UCSD-AML1 (cell line): ENCODE measurements around the gene TAOK1.

Experiments
- DNase-seq: peaks from one replicate; lab custom pipeline; 2025; ENCODE audit not compliant: unreplicated experiment; lab: John Stamatoyannopoulos, UW

Gene TAOK1

DNA sequence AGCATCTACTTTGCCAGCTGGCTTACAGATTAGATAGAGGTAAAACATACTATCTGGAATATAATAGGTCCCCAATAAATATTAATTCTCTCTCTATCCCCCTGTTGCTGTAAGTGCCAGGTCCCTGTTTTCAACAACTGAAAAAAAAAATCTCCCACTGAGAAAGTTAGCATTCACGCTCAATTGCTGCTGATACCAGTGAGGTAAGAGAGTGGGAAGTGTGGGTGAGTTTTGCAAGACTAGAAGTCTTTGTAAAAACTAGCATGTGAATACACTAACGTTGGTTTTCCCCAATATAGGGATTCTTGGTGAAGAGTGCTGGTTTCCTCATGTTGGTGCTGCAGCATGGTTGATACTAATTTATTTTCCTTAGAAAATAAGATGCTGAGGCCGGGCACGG is 11.7 kb upstream of the TAOK1 start:
- DNase-seq: no peak

DNA sequence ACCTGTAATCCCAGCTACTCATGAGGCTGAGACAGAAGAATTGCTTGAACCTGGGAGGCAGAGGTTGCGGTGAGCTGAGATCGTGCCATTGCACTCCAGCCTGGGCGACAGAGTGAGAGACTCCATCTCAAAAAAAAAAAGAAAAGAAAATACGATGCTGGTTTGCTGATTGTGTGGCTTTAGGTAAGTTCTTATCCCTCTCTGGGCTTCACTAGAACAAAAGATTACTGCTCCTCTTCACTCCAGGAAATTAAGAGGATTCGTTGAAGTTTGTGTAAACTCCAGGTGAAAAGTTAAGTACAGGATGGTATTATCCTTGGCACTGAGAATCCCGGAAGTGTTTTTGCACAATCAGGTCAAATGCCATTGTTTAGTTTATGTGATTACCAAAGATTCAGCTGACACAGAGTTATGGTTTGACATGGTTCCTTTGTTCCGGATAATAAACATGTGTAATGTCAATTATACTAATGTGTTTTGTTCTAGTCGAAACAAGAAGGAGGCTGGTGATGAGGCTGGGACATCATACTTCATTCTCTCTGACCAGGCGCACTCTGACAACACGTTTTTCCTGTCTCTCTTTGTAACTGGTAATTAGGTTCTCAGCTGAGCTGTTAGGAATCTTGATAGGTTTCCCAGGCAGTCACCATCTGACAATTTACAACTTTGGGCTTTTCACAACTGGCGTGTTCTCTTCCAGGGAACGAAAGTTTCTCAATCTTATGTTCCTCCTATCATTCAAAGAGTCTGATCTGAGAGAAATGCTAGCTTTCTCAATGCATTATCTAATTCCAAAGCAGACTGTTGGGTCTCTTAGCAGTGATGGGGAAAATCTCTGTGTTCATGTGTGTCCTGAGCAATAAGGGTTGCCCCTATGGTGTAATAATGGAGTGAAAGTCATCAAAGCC is 10.8 kb upstream of the TAOK1 start:
- no peak for DNase-seq

DNA sequence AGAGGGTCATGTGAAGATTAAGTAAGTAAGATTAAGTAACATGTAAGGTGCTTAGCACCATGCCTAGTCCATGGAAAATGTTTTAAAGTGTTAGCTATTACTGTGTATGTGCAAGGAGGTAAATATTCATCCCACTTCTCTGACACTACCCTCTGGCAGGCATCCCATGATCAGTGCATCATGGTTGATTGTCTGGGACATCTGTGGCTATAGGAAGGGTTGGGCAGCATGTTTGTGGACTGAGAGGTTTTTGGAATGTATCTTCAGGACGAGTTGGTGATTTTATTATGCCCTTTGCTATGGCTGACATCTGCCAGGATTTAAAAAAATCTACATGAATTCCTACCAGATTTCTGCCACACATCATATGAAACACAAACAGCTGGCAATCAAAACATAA is 6.5 kb upstream of the TAOK1 start:
- DNase-seq: no peak

DNA sequence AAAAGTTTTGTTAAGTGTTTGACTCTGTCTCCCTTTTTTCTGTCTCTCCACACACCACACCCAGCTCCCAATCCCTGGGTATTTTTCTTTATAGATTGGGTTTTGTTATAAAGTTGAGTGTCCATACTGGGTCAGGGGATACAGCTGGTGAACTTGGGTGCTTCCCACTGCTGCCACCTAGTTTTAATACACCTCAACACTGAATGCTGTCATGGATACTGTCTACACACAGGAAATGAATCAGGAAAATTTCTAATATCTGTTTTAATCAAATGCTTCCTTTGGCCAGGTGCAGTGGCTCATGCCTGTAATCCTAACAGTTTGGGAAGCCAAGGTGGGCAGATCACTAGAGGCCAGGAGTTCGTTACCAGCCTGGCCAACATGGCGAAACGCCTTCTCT is 5.3 kb upstream of the TAOK1 start:
- no peak for DNase-seq

DNA sequence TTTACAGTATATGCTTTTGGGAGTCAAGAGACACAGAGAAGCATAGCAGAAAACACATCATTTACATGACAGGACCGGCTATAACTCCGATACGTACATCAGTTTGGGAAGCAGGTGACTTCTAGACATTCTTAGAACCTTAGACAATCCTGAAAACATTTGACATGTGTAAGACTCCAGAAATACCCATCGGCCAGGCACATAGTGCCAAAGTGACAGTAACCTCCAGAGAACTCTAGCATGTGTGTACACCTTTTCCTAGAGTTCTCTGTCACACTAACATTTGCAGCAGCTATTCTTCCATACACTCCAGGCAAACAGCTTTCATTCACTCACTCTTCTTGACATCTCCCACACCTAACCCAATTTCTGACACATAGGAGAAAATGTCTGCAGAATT is 3.4 kb upstream of the TAOK1 start:
- no peak for DNase-seq

DNA sequence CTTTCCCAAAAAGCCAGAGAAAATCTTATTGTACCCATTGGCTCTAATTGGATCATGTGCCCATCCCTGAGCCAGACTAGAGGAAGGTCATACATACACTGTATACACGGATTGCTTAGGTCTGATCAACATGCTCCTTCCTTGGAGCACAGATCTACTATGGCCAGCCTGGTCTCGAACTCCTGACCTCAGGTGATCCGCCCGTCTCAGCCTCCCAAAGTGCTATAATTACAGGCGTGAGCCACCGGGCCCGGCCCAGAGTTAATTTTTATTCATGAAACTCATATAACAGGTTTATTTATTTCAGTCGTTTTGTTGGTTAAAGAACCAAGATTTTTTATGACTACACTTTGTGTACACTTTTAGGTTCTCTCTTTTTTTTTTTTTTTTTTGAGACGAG is 1.2 kb upstream of the TAOK1 start:
- no peak for DNase-seq

DNA sequence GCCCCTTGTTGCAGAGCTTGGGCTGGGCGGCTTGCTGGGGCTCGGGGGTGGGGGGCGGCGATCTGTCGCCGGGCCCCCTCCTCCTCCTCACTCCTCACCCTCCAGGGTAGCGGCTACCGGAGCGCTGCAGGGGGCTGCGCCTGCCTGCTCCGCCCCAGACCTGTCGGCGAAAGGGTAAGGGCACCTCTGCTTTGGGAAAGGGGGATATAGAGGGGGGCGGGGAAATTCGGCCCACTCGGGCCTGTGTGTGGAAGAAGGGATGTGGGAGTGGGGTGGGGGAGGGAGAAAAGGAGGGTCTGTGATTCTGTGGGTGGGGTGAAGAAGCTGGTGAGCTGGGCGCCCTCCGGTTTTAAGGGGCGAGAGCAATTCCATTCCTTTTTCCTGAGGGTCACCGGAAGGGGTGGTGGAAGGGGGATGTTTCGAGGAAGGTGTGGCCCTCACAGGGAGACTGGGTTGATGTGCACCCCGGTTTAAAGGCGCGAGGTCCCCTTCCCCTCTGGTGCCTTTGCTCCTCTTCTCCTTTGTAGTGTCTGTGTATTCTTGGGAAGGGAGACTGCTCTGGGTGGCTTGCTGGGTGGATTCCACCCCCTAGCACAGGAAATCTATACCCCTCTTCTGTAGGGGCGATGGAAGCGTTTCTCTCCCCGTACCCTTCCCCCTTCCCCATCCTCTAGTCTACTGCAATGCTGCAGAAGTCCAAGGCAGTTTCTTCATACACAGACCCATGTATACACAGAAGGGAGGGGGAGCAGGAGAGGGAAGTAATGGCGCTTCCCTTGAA is 878 bp downstream of the TAOK1 start:
- DNase-seq: peak; percentile 41

DNA sequence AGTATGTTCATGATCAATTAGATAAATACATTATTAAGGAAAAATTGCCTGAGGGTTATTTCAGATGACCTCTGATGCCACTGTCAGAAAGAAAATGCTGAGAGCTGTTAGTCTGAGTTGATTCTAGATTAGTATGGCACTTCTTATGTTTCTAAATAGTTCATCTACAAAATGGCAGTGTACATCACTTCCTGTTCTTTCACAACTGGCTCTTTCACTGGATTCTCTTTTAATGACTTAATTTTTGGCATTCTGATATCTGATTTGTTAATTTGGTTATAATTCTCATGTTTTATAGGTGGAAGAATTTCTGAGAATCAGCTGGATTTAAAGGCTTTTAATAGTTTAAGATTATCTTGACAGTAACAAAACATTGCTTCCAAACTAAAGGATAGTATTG is 3.3 kb downstream of the TAOK1 start:
- DNase-seq: no peak

DNA sequence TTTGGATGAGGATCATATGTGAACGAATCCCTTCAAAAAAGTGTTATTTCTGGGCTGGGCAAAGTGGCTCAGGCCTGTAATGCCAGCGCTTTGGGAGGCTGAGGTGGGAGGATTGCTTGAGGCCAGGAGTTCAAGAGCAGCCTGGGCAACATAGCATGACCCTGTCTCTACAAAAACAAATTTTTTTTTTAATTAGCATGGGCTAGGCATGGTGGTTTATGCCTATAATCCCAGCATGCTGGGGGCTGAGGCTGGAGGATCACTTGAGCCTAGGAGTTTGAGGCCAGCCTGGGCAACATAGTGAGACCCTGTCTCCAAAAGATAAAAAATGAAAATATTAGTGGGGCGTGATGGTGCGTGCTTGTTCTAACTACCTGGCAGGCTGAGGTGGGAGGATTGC is 4.6 kb downstream of the TAOK1 start:
- DNase-seq: no peak

DNA sequence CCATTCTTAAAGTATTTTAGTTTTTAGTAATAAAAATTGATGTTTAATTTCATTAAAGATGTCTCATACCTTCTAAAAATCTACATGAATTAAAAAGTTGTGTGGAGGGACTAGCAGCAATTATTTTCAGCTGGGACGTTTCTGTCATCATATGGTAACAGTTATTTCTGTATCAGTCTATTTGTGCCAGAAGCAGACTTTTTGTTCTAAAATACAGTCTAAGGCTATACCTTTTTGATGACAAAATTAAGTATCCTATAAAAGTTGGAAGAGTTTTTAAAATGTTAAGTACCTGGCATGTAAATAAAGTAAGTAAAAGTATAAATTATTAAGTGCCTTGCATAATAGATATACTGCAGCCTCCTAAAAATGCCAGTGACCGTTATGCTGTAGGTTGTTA is 5.9 kb downstream of the TAOK1 start:
- DNase-seq: no peak

DNA sequence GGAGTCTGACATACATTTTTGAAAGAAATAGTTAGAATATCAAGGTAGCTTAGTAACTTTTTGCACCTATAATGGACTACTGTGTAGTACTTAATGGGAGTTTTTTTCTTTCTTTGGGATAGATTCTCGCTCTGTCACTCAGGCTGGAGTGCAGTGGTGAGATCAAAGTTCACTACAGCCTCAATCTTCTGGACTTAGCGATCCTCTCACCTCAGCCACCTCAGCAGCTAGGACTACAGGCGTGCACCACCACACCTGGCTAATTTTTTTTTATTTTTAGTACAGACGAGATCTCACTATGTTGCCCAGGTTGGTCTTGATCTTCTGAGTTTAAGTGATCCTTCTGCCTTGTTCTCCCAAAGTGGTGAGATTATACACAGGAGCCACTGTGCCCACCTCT is 9.5 kb downstream of the TAOK1 start:
- DNase-seq: no peak

DNA sequence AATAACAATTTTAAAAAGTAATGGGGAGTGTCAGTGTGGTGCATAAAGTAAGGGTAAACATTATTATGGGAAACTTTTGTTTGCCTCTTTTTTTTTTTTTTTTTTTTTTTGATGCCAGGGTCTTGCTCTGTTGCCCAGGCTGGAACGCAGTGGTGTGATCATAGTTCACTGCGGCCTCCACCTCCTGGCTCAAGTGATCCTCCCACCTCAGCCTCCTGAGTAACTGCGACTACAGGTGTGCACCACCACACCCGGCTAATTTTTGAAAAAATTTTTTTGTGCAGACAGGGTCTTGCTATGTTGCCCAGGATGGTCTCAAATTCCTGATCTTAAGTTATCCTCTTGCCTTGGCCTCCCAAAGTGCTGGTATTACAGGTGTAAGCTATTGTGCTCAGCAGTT is 10.7 kb downstream of the TAOK1 start:
- DNase-seq: no peak

DNA sequence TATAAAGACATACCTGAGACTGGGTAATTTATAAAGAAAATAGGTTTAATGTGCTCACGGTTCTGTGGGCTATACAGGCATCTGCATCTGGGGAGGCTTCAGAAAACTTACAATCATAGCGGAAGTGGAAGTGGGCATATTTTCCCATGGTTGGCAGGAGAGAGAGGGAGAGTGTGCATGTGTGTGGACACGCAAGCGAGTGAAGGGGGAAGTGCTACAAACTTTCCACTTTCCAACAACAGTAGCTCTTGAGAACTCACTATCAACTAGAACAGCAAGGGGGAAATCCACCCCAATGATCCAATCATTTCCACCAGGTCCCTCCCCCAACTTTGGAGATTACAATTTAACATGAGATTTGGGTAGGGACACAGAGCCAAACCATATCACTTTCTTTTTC is 11.1 kb downstream of the TAOK1 start:
- DNase-seq: no peak

DNA sequence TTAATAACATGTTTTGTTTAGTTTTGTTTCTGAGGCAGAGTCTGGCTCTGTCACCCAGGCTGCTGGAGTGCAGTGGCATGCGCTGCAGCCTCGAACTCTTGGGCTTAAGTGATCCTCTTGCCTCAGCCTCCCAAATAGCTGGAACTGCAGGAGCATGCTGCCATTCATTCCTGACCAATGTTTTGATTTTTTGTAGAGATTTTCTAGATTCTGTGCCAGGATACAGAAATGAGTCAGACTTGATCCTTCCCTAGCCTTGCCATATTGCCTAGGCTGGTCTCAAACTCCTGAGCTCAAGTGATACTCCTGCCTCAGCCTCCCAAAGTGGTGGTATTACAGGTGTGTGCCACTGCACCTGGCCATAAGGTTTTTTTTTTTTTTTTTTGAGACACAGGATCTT is 17.7 kb downstream of the TAOK1 start:
- no peak for DNase-seq

DNA sequence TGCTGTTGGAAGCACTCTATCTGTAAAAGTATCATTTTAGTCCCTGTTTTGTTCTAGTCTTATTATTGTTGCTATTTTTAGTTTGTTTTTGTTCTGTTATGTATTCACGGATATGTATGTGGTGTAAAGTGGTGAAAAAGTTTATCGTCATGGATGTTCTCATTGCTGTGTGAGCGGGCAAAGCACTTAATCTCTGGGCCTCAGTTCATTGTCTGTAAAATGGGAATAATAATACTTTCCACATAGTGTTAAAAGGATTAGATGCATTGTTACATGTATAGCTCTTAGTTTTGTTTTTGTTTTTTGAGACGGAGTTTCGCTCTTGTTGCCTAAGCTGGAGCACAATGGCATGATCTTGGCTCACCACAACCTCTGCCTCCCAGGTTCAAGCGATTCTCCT is 19.8 kb downstream of the TAOK1 start:
- no peak for DNase-seq

DNA sequence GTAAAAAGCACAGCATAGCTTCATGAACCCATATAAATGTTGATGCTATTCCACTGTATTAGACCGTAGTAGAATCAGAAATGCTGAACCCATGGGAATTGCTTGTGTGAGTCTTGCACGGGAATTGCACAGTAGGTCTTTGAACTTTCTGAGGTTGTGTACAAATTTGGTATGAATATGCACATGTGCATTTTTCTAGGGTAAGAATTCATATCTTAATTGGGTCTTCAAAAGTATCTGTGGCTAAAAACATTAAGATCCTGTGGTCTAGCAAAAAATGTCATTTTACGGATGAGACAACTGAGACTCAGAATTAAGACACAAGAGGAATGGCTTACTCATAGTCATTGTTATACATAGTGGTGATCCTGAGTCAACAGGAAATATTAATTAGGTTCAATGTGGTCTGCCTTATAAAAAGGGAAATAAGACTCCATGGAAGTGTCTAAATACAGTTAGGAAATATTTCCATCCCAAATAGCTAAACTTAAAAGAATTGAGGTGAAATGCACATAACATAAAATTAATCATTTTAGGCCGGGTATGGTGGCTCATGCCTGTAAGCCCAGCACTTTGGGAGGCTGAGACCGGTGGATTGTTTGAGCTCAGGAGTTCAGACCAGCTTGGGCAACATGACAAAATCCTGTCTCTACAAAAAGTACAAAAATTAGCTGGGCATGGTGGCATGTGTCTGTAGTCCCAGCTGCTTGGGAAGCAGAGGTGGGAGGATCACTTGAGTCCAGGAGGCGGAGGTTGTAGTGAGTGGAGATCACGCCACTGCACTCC is 22.8 kb downstream of the TAOK1 start:
- DNase-seq: no peak

DNA sequence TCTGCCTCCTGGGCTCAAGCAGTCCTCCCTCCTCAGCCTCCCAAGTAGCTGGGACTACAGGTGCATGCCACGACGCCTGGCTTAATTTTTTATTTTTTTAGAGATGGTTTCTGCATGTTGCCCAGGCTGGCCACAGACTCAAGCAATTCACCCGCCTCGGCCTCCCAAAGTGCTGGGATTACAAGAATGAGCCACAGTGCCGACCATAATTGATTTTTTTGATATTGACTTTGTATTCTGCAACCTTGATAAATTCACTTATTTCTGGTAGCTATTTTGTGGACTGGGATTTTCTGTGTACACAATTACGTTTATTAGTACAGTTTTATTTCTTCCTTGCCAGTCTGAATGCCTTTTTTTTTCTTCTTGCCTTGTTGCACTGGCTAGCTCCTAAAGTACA is 30.0 kb downstream of the TAOK1 start:
- no peak for DNase-seq

DNA sequence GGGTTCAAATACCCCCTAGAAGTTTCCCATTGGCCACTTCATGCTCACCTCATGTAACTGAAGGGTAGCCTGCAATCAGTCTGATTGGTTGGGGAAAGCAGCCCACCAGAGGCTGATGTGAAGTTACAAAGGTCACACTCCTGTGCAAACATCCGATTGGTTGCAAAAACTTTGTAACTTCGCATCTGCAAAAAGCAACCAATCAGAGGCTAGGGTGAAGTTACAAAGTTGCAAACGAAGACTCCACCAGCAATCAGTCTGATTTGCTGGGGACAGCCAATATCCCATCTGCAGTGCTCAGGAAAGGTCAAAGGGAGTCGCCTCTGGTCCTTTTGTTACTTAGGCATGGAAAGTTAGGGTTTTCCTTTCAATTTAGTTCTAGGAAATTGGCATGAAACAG is 40.1 kb downstream of the TAOK1 start:
- no peak for DNase-seq

DNA sequence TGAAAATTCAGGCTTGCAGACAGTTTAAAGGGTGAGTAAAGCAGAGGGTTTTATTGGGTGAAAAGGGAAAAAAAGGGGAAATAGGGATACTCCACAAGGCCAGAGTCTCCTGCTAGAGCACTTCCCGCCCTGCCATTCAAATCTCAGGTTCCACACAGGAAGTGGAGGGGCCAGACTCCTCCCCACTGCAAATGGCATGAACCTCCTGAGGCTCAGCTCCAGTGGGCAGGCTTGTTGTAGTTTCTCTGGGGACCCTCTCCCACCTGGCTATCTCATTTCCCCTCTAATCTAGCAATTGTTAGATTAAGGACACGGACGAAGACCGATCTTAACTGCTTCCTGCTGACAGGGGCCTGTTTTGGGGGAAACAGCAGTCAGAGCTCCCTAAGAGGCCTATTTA is 43.4 kb downstream of the TAOK1 start:
- DNase-seq: peak; percentile 14

DNA sequence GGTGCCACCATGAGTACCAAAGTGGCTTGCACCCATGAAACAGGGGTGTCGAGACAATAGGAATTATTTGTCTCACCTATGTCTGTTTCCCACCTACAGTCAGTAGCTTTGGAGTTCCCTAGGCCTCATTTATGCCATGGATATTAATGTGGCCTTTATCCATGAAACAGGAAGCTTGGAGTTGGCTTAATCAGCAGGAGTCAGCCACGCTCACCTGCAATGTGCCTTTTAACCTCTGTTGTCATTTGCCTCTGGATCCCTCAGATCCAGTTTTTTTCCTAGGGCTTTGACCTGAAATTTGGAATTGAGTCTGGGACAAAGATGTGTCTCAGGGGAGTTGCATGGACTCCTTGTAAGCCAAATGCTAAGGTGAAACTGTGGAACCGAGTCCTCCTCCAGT is 44.4 kb downstream of the TAOK1 start:
- DNase-seq: no peak

DNA sequence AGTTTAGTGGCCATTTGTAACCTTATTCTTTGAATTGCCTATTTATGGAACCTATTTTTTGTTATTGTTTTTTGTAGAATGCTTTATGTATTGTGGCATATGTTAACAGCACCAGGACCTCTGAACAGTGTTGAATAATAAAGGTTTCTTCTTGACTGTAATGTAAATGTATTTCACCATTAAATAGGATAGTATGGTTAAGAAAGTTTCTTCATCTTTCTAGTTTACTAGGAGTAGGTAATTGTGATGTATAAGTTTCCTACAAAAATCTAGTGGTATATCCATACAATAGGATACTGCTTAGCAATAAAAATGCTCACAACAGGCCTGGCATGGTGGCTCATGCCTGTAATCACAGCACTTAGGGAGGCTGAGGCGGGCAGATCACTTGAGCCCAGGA is 52.3 kb downstream of the TAOK1 start:
- no peak for DNase-seq
